Kidney (tissue), 14 donors: ENCODE data around the gene SEMA3E. TPM values are rescaled to one million over a fixed set of nuclear protein-coding genes. Genes with fewer than 3 reads are reported as not detected.
"Not testable (repeated sequence)": the region's sequence is repeated elsewhere in the genome, so short reads cannot be mapped to it uniquely, and the experiment has no call there.

Experiments used
- DNase-seq, 5 donors: peaks; one replicate each; pipeline ENCODE4 v3.0.0-alpha.2; 2013 to 2020
- FAIRE-seq: peaks from 2 replicates; lab custom pipeline; 2012; peaks lifted over from hg19 to GRCh38; lab: Jason Lieb, UNC
- H3K27ac ChIP-seq, 2 donors: one replicate each; pipeline ENCODE4 v1.7.0; 2013; ENCODE audit warnings: low read depth in 2 of 2, low read length in 2 of 2, inconsistent platforms in 1 of 2
- H3K27me3 ChIP-seq: one replicate; pipeline ENCODE4 v1.7.1; 2013; ENCODE audit warnings: low read length, inconsistent platforms; ENCODE audit not compliant: control insufficient read depth, insufficient read depth
- H3K36me3 ChIP-seq, 3 donors: one replicate each; pipeline versions ENCODE4 v1.7.0 to v1.7.1; 2013; ENCODE audit warnings: low read length in 3 of 3, control low read depth in 1 of 3, inconsistent platforms in 1 of 3; ENCODE audit not compliant: insufficient read depth in 3 of 3, control insufficient read depth in 2 of 3
- H3K4me1 ChIP-seq, 3 donors: one replicate each; pipeline versions ENCODE4 v1.7.0 to v1.7.1; 2013; ENCODE audit warnings: low read length in 3 of 3, inconsistent platforms in 1 of 3, low read depth in 1 of 3; ENCODE audit not compliant: control insufficient read depth in 2 of 3, insufficient read depth in 2 of 3
- H3K4me3 ChIP-seq, 3 donors: one replicate each; pipeline versions ENCODE4 v1.7.0 to v1.8.1; 2013; ENCODE audit warnings: low read length in 3 of 3, control low read depth in 1 of 3, inconsistent platforms in 1 of 3
- H3K9ac ChIP-seq, 3 donors: one replicate each; pipeline versions ENCODE4 v1.7.0 to v1.7.1; 2013; ENCODE audit warnings: low read length in 3 of 3, control low read depth in 1 of 3, inconsistent platforms in 1 of 3
- H3K9me3 ChIP-seq, 3 donors: one replicate each; pipeline versions ENCODE4 v1.7.0 to v1.7.1; 2013; ENCODE audit warnings: low read length in 3 of 3, control low read depth in 1 of 3, inconsistent platforms in 1 of 3; ENCODE audit not compliant: control insufficient read depth in 2 of 3, insufficient read depth in 1 of 3
- CTCF ChIP-seq: IDR thresholded peaks from 3 replicates; pipeline ENCODE4 v1.5.1; 2012; ENCODE audit warnings: mild to moderate bottlenecking, moderate library complexity, borderline replicate concordance; ENCODE audit not compliant: insufficient read depth; ENCODE audit errors: extremely low read depth
- intact Hi-C: fragments of 100-400 bp; cut with DNase I; formaldehyde crosslinking; loops from one replicate; pipeline ENCODE4 v1.11.1; 2022
- polyA plus RNA-seq: library from polyadenylated mRNA; stranded (reverse); fragments of 350-450 nt; fragmentation: Illumina TruSeq; extraction: RNeasy Lipid Tissue Mini Kit (QIAGEN cat#74804); gene quantifications from one replicate; pipeline ENCODE4 v1.2.3, GENCODE V29; 2014; ENCODE audit warnings: low read depth, low replicate concordance; ENCODE audit not compliant: insufficient read depth
- total RNA-seq: library from RNA; stranded (reverse); fragmentation: NEBNext Ultra II Directional; extraction: Animal tissue kit (Norgen Biotek cat#: 25700); gene quantifications from one replicate; pipeline ENCODE4 v1.2.1, GENCODE V29; 2021
- donor health status: control.
- donor health status: control.
- donor health status: control.
- donor health status: control.
- donor health status: control.
- donor health status: DM: yes; HTN: yes; CAD: no.
- donor health status: Normal renal cell carcinoma (clear cell type).

SEMA3E gene
- total and polyA plus RNA-seq, 2 donors from 2014 or later = 0.15 to 1.1 TPM

GRCh38 chr7:83459101-83459929, 189.6 kb downstream of the SEMA3E start:
- H3K4me1 ChIP-seq, H3K4me3 ChIP-seq, H3K27ac ChIP-seq, FAIRE-seq, H3K36me3 ChIP-seq, H3K9ac ChIP-seq, H3K9me3 ChIP-seq, H3K27me3 ChIP-seq, intact Hi-C loops, DNase-seq: not testable (repeated sequence)

- FAIRE-seq = no peak
- Histone ChIP-seq H3K27me3 (no peaks in the 10 kb centered on the region), H3K9me3 (no peaks in the 10 kb centered on the region), H3K27ac (no peak overlapping the region), H3K4me3 (no peak overlapping the region), H3K9ac (no peak overlapping the region), H3K36me3 (no peaks in the 10 kb centered on the region), H3K4me1 (no peaks in the 10 kb centered on the region)
- intact Hi-C loops = no loop called here
- no peak for TF ChIP-seq CTCF
- no peak for DNase-seq
Observed at GRCh38 chr7:83457022-83457892, 191.7 kb downstream of the SEMA3E start.

- Histone ChIP-seq H3K27me3 (no peaks in the 10 kb centered on the region), H3K9me3 (no peaks in the 10 kb centered on the region), H3K4me1 (no peaks in the 10 kb centered on the region), H3K36me3 (no peaks in the 10 kb centered on the region), H3K9ac (no peak overlapping the region), H3K27ac (no peak overlapping the region), H3K4me3 (no peak overlapping the region)
- FAIRE-seq = no peak
- no peak for TF ChIP-seq CTCF
- DNase-seq = no peak
- intact Hi-C loops = no loop called here
Observed at GRCh38 chr7:83456413-83456812, 192.5 kb downstream of the SEMA3E start.

- no peak overlapping the region for H3K4me3 ChIP-seq
- no peak overlapping the region for H3K9ac ChIP-seq
- DNase-seq (no peak), FAIRE-seq (no peak)
- H3K4me1 ChIP-seq = no peaks in the 10 kb centered on the region
- intact Hi-C loops = no loop called here
- H3K27me3 ChIP-seq = no peaks in the 10 kb centered on the region
- H3K36me3 ChIP-seq = no peaks in the 10 kb centered on the region
- H3K27ac ChIP-seq = no peak overlapping the region
- no peaks in the 10 kb centered on the region for H3K9me3 ChIP-seq
- no peak for TF ChIP-seq CTCF
Observed at GRCh38 chr7:83455612-83456011, 193.3 kb downstream of the SEMA3E start.
